Rectal smooth muscle tissue (tissue), 1 donor: Measurements from ENCODE around the gene THAP8.
"Not testable (repeated sequence)": the region's sequence is repeated elsewhere in the genome, so short reads cannot be mapped to it uniquely, and the experiment has no call there.

ENCODE experiments used
- H3K27ac ChIP-seq: one replicate; pipeline ENCODE4 v1.7.0; 2013; ENCODE audit warnings: low read depth, low read length, inconsistent platforms
- H3K27me3 ChIP-seq: one replicate; pipeline ENCODE4 v1.7.0; 2013; ENCODE audit warnings: low read length; ENCODE audit not compliant: control insufficient read depth, insufficient read depth
- H3K36me3 ChIP-seq: one replicate; pipeline ENCODE4 v1.7.0; 2013; ENCODE audit warnings: low read length; ENCODE audit not compliant: control insufficient read depth, insufficient read depth
- H3K4me1 ChIP-seq: one replicate; pipeline ENCODE4 v1.7.0; 2013; ENCODE audit warnings: low read length; ENCODE audit not compliant: control insufficient read depth, insufficient read depth
- H3K4me3 ChIP-seq: one replicate; pipeline ENCODE4 v1.7.0; 2013; ENCODE audit warnings: low read length
- H3K9ac ChIP-seq: one replicate; pipeline ENCODE4 v1.7.0; 2013; ENCODE audit warnings: low read length

THAP8 gene

GRCh38 chr19:36059180-36059910 is 5.3 kb upstream of the THAP8 start:
- no peak overlapping the region for H3K9ac ChIP-seq
- H3K4me3 ChIP-seq, result no peak overlapping the region
- no peaks in the 10 kb centered on the region for H3K4me1 ChIP-seq
- no peaks in the 10 kb centered on the region for H3K27me3 ChIP-seq
- H3K36me3 ChIP-seq, result no peaks in the 10 kb centered on the region
- no peak overlapping the region for H3K27ac ChIP-seq

GRCh38 chr19:36058481-36059179 is 4.5 kb upstream of the THAP8 start:
- Histone ChIP-seq H3K27ac (no peak overlapping the region), H3K9ac (no peak overlapping the region)

GRCh38 chr19:36054733-36055686 is 925 bp upstream of the THAP8 start, which contains the start of gene WDR62:
WDR62 (plus strand) TSS chr19:36054897; CDS start chr19:36054972, 75 bp downstream.
- Histone ChIP-seq H3K27me3 (no peaks in the 10 kb centered on the region), H3K27ac (peak within 1 kb of the TSS; percentile 93), H3K4me3 (peak within 1 kb of the TSS; percentile 94), H3K9ac (peak within 1 kb of the TSS; percentile 61), H3K36me3 (no peaks in the 10 kb centered on the region), H3K4me1 (no peaks in the 10 kb centered on the region)

More at GRCh38 chr19:36058481-36059179, 4.5 kb upstream of the THAP8 start:
- Histone ChIP-seq H3K36me3 (no peaks in the 10 kb centered on the region), H3K4me3 (no peak overlapping the region), H3K27me3 (no peaks in the 10 kb centered on the region), H3K4me1 (no peaks in the 10 kb centered on the region)

GRCh38 chr19:36051637-36052036 is 2.4 kb downstream of the THAP8 start:
- H3K9ac ChIP-seq, result no peak overlapping the region
- peaks cover 5% of the 10 kb centered on the region for H3K4me1 ChIP-seq
- H3K36me3 ChIP-seq, result no peaks in the 10 kb centered on the region
- no peaks in the 10 kb centered on the region for H3K27me3 ChIP-seq
- no peak overlapping the region for H3K27ac ChIP-seq
- H3K4me3 ChIP-seq, result no peak overlapping the region

- H3K36me3 ChIP-seq, result no peaks in the 10 kb centered on the region
- H3K27me3 ChIP-seq, result no peaks in the 10 kb centered on the region
- H3K27ac ChIP-seq, result no peak overlapping the region
- no peak overlapping the region for H3K4me3 ChIP-seq
- H3K4me1 ChIP-seq, result peaks cover 7% of the 10 kb centered on the region
- H3K9ac ChIP-seq, result no peak overlapping the region
Observed at GRCh38 chr19:36051236-36051635, 2.8 kb downstream of the THAP8 start.

GRCh38 chr19:36049080-36049698 is 4.9 kb downstream of the THAP8 start:
- peaks cover 10% of the 10 kb centered on the region for H3K4me1 ChIP-seq

GRCh38 chr19:36047835-36048234 is 6.2 kb downstream of the THAP8 start:
- H3K4me1 ChIP-seq, result peaks cover 19% of the 10 kb centered on the region
- no peak overlapping the region for H3K27ac ChIP-seq
- no peaks in the 10 kb centered on the region for H3K36me3 ChIP-seq
- no peak overlapping the region for H3K4me3 ChIP-seq
- no peak overlapping the region for H3K9ac ChIP-seq
- no peaks in the 10 kb centered on the region for H3K27me3 ChIP-seq

More at GRCh38 chr19:36049080-36049698, 4.9 kb downstream of the THAP8 start:
- no peak overlapping the region for H3K27ac ChIP-seq
- no peaks in the 10 kb centered on the region for H3K36me3 ChIP-seq
- no peak overlapping the region for H3K9ac ChIP-seq
- no peak overlapping the region for H3K4me3 ChIP-seq
- H3K27me3 ChIP-seq, result no peaks in the 10 kb centered on the region

- Histone ChIP-seq H3K9ac (no peak overlapping the region), H3K4me3 (no peak overlapping the region)
Observed at GRCh38 chr19:36046443-36047050, 7.5 kb downstream of the THAP8 start.

GRCh38 chr19:36043952-36044351 is 10.1 kb downstream of the THAP8 start:
- Histone ChIP-seq H3K27ac (peak overlapping the region; percentile 57), H3K9ac (no peak overlapping the region), H3K4me1 (peaks cover 22% of the 10 kb centered on the region)

More at GRCh38 chr19:36046443-36047050, 7.5 kb downstream of the THAP8 start:
- Histone ChIP-seq H3K4me1 (peaks cover 22% of the 10 kb centered on the region), H3K27ac (peak overlapping the region; percentile 35), H3K27me3 (no peaks in the 10 kb centered on the region), H3K36me3 (no peaks in the 10 kb centered on the region)

GRCh38 chr19:36041831-36042230 is 12.3 kb downstream of the THAP8 start:
- peaks cover 19% of the 10 kb centered on the region for H3K4me1 ChIP-seq
- H3K27me3 ChIP-seq, result no peaks in the 10 kb centered on the region
- H3K4me3 ChIP-seq, result no peak overlapping the region
- H3K27ac ChIP-seq, result peak overlapping the region; percentile 5
- peaks cover 2% of the 10 kb centered on the region for H3K36me3 ChIP-seq
- H3K9ac ChIP-seq, result no peak overlapping the region

More at GRCh38 chr19:36043952-36044351, 10.1 kb downstream of the THAP8 start:
- Histone ChIP-seq H3K36me3 (no peaks in the 10 kb centered on the region), H3K4me3 (no peak overlapping the region), H3K27me3 (no peaks in the 10 kb centered on the region)

- not testable (repeated sequence) for H3K36me3 ChIP-seq, H3K27me3 ChIP-seq, H3K9ac ChIP-seq, H3K27ac ChIP-seq, H3K4me3 ChIP-seq
- peaks cover 15% of the 10 kb centered on the region for H3K4me1 ChIP-seq
Observed at GRCh38 chr19:36041092-36041491, 13.0 kb downstream of the THAP8 start.
